ENCODE data around the gene ZNF469.

DNA sequence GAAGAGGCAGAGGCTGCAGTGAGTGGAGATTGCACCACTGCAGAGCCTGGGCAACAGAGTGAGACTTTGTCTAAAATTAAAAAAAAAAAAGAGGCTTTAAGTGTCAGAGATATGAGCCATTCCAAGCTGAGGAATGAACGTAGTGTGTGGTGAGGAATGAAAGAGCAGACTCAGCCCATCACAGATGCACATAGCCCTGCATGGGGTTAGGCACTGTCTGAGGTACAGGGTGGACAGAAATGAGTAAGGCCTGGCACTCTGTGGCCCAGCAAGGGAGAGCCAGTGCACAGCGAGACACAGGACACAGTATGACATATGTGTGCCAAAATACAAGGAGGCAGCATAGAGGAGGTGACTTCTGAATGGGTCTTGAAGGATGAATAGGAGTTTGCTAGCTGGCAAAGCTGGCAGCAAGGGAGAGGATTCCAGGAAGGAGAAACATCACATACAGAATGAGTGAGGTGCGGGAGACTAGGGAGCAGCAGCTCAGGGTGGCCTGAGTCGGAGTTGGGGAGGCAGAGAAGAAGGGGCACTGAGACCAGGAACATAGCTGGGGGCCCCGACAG, 8.7 kb upstream of the ZNF469 start:
- TF ChIP-seq, protein P1, sequence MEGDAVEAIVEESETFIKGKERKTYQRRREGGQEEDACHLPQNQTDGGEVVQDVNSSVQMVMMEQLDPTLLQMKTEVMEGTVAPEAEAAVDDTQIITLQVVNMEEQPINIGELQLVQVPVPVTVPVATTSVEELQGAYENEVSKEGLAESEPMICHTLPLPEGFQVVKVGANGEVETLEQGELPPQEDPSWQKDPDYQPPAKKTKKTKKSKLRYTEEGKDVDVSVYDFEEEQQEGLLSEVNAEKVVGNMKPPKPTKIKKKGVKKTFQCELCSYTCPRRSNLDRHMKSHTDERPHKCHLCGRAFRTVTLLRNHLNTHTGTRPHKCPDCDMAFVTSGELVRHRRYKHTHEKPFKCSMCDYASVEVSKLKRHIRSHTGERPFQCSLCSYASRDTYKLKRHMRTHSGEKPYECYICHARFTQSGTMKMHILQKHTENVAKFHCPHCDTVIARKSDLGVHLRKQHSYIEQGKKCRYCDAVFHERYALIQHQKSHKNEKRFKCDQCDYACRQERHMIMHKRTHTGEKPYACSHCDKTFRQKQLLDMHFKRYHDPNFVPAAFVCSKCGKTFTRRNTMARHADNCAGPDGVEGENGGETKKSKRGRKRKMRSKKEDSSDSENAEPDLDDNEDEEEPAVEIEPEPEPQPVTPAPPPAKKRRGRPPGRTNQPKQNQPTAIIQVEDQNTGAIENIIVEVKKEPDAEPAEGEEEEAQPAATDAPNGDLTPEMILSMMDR (IDR thresholded peaks at IDR 0.05; ENCODE audit: borderline replicate concordance, extremely low read depth, low read length, poor library complexity, severe bottlenecking) = no peak
- TF ChIP-seq EZH2 (IDR thresholded peaks at IDR 0.05; ENCODE audit: borderline replicate concordance, low read depth, low read length, severe bottlenecking) = no peak
